ENCODE data around the gene TANGO6. TPM values are rescaled to one million over a fixed set of nuclear protein-coding genes. Genes with fewer than 3 reads are reported as not detected.

Gene TANGO6
- total RNA-seq, 3 donors from 2014 or later: 7.4 to 19.7 (median 8.2) TPM

GRCh38 chr16:69133373-69133954 is 290.1 kb downstream of the TANGO6 start:
- intact Hi-C loops (cut with DNase I, micrococcal nuclease): no loop called here
- H3K4me1 ChIP-seq (ENCODE audit: low read depth): peaks cover 15% of the 10 kb centered on the region

More at GRCh38 chr16:69133373-69133954, 290.1 kb downstream of the TANGO6 start:
- no peaks in the 10 kb centered on the region for H3K36me3 ChIP-seq (ENCODE audit: low read depth)
- ATAC-seq (no peak), DNase-seq (no peak)
- H3K9me3 ChIP-seq: no peaks in the 10 kb centered on the region
- no peak for TF ChIP-seq CTCF (IDR thresholded peaks at IDR 0.05)
- no peak overlapping the region for H3K4me3 ChIP-seq

Other genes with a start within 250 kb of the TANGO6 start
- gene CDH3, start 198.2 kb upstream of the TANGO6 start, total RNA-seq: under 1 TPM; 0.22 to 0.77 (median 0.38) TPM
- 100 to 1,000 TPM; 284 to 777 (median 667) TPM for gene CDH1, start 106.2 kb upstream of the TANGO6 start, total RNA-seq